ENCODE results near the gene CADPS2.

CADPS2 gene

DNA sequence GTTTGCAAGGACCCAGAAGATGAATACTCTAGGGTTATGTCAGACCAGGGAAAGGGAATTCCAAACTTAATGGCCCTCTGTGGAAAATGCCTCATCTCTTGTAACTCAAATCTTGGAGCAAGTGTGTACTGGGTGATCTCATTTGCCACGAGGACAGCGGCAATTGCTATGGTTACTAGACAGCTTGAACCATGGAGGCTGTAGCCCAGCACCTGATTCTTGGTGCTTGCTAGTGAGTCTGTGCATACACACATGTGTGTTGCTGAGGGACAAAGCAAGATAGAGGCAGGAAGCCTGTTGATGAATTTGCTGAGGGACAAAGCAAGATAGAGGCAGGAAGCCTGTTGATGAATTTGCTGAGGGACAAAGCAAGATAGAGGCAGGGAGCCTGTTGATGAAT, 523.1 kb downstream of the CADPS2 start:
- H3K36me3 ChIP-seq = no peaks in the 10 kb centered on the region
- no peaks in the 10 kb centered on the region for H3K9me3 ChIP-seq (ENCODE audit: severe bottlenecking)
- no peak overlapping the region for H3K27ac ChIP-seq
- no peak for DNase-seq
- no peak overlapping the region for H3K4me3 ChIP-seq (ENCODE audit: low read depth, low read length)
- TF ChIP-seq, protein P1, sequence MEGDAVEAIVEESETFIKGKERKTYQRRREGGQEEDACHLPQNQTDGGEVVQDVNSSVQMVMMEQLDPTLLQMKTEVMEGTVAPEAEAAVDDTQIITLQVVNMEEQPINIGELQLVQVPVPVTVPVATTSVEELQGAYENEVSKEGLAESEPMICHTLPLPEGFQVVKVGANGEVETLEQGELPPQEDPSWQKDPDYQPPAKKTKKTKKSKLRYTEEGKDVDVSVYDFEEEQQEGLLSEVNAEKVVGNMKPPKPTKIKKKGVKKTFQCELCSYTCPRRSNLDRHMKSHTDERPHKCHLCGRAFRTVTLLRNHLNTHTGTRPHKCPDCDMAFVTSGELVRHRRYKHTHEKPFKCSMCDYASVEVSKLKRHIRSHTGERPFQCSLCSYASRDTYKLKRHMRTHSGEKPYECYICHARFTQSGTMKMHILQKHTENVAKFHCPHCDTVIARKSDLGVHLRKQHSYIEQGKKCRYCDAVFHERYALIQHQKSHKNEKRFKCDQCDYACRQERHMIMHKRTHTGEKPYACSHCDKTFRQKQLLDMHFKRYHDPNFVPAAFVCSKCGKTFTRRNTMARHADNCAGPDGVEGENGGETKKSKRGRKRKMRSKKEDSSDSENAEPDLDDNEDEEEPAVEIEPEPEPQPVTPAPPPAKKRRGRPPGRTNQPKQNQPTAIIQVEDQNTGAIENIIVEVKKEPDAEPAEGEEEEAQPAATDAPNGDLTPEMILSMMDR (IDR thresholded peaks at IDR 0.05; ENCODE audit: low read depth, low read length) = no peak
- no peaks in the 10 kb centered on the region for H3K27me3 ChIP-seq (ENCODE audit: insufficient read depth, low read depth, severe bottlenecking)

DNA sequence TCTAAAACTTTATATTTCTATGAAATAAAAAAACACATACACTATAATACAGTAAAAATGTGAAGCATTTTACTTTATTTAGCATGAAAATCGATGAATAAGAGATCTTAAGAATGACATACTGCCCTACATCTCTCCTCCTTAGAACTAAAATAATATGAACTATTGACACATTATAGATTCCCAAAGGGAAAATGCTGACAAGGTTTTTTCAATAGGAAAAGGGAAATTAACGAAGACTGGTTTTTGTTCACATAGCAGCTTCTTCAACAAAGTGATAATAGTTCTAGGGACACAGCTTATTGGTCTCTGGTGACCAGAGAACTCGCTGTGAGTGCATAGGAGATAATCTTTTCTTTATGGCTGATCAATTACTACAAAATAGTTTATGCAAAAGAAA, 523.8 kb downstream of the CADPS2 start:
- no peak overlapping the region for H3K27ac ChIP-seq
- no peaks in the 10 kb centered on the region for H3K36me3 ChIP-seq
- no peak overlapping the region for H3K4me3 ChIP-seq (ENCODE audit: low read depth, low read length)
- H3K9me3 ChIP-seq (ENCODE audit: severe bottlenecking) = no peaks in the 10 kb centered on the region
- no peak for DNase-seq
- TF ChIP-seq, protein P1 (IDR thresholded peaks at IDR 0.05; ENCODE audit: low read depth, low read length) = no peak
- no peaks in the 10 kb centered on the region for H3K27me3 ChIP-seq (ENCODE audit: insufficient read depth, low read depth, severe bottlenecking)

DNA sequence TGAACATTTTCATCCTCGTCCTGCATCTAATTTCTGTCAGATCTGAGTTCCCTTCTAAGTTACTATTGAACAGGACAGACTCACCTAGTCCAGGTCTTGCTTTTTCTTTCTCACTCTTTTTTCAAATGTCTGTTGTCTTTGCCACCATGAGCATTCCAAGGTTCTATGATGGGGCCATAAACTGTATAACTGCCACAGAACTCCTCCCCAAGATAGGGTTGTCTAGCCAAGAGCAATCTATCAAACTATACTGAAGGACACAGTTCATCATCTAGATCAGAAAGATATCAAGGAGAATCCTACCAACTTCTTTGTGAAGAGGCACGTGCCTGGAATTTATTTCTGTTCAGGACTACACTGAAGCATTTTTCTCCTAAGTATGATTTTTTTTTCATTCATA, 531.6 kb downstream of the CADPS2 start:
- Histone ChIP-seq H3K27ac (no peak overlapping the region), H3K27me3 (ENCODE audit: insufficient read depth, low read depth, severe bottlenecking) (no peaks in the 10 kb centered on the region), H3K36me3 (no peaks in the 10 kb centered on the region), H3K4me3 (ENCODE audit: low read depth, low read length) (no peak overlapping the region), H3K9me3 (ENCODE audit: severe bottlenecking) (no peaks in the 10 kb centered on the region)
- DNase-seq = no peak
- TF ChIP-seq, protein P1 (IDR thresholded peaks at IDR 0.05; ENCODE audit: low read depth, low read length) = no peak

DNA sequence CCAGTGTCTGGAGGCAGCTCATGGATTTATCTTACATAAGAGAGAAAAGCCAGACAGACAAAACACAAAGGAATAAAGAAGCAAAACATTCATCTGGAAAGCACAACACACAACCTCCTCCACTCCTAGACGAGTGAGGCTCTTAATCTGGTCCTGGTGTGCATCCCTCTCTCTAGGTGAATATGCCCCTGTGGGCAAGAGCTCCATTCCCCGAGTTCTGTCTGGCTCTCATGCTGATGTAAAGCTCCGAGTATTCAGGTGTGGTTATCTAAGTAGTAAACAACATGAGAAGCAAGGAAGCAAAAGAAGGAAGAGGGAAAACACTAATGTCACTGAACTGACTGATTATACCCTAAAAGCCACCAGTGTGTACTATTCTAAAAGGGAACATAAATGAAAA, 533.8 kb downstream of the CADPS2 start:
- TF ChIP-seq, protein P1 (IDR thresholded peaks at IDR 0.05; ENCODE audit: low read depth, low read length) = no peak
- Histone ChIP-seq H3K27me3 (ENCODE audit: insufficient read depth, low read depth, severe bottlenecking) (no peaks in the 10 kb centered on the region), H3K36me3 (no peaks in the 10 kb centered on the region), H3K9me3 (ENCODE audit: severe bottlenecking) (no peaks in the 10 kb centered on the region), H3K4me3 (ENCODE audit: low read depth, low read length) (no peak overlapping the region), H3K27ac (no peak overlapping the region)
- no peak for DNase-seq

DNA sequence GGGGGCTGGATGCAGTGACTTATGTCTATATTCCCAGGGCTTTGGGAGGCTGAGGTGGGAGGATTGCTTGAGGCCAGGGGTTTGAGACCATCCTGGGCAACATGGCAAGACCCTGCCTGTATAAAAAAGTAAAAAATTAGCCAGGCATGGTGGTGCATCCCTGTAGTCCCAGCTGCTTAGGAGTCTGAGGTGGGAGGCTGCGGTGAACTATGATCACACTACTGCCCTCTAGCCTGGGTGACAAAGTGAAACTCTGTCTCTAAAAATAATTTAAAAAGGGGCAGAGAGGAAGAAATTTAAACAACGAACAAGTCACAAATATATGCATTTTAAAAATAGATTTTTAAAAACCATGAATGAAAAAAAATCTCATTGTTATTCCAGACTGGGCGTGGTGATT, 535.6 kb downstream of the CADPS2 start:
- DNase-seq = no peak
- no peaks in the 10 kb centered on the region for H3K9me3 ChIP-seq (ENCODE audit: severe bottlenecking)
- no peaks in the 10 kb centered on the region for H3K27me3 ChIP-seq (ENCODE audit: insufficient read depth, low read depth, severe bottlenecking)
- no peaks in the 10 kb centered on the region for H3K36me3 ChIP-seq
- no peak overlapping the region for H3K27ac ChIP-seq
- no peak overlapping the region for H3K4me3 ChIP-seq (ENCODE audit: low read depth, low read length)
- TF ChIP-seq, protein P1 (IDR thresholded peaks at IDR 0.05; ENCODE audit: low read depth, low read length) = no peak

DNA sequence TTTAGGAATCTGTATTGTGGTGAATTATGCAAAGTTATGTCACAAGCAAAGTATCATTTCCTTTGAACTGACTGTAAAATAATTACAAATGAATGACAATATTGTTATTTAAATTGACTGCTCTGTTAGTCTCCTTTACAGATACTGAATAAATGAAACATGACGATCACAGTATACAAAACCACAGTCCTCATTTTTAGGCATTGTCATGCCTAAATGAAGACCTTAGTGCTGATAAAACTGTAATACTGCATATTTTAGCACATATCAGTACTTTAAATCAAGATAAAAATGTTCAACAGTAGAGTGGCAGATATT, 542.0 kb downstream of the CADPS2 start:
- TF ChIP-seq, protein P1 (IDR thresholded peaks at IDR 0.05; ENCODE audit: low read depth, low read length) = no peak
- no peaks in the 10 kb centered on the region for H3K27me3 ChIP-seq (ENCODE audit: insufficient read depth, low read depth, severe bottlenecking)

More for the DNA sequence above, 542.0 kb downstream of the CADPS2 start:
- no peak for DNase-seq
- Histone ChIP-seq H3K27ac (no peak overlapping the region), H3K9me3 (ENCODE audit: severe bottlenecking) (no peaks in the 10 kb centered on the region), H3K36me3 (no peaks in the 10 kb centered on the region), H3K4me3 (ENCODE audit: low read depth, low read length) (no peak overlapping the region)
